Fibroblast of skin of abdomen (primary cell): Measurements from ENCODE around the gene TSNAXIP1.
A peak's percentile ranks its signal among the peaks of the same experiment; 100 is the strongest.
"Not testable (repeated sequence)": the region's sequence is repeated elsewhere in the genome, so short reads cannot be mapped to it uniquely, and the experiment has no call there.

Source experiments
- DNase-seq: peaks from one replicate; pipeline ENCODE4 v3.0.0-alpha.2; 2013

TSNAXIP1 gene

GRCh38 chr16:67783353-67783725 lies 23.4 kb upstream of the TSNAXIP1 start:
- no peak for DNase-seq

- DNase-seq: no peak
Observed at GRCh38 chr16:67786491-67786890, 20.2 kb upstream of the TSNAXIP1 start.

- DNase-seq: no peak
Observed at GRCh38 chr16:67790071-67790470, 16.6 kb upstream of the TSNAXIP1 start.

GRCh38 chr16:67796099-67796718 lies 10.5 kb upstream of the TSNAXIP1 start:
- no peak for DNase-seq

GRCh38 chr16:67800338-67800926 lies 6.3 kb upstream of the TSNAXIP1 start:
- DNase-seq: no peak

GRCh38 chr16:67801241-67801640 lies 5.4 kb upstream of the TSNAXIP1 start:
- DNase-seq: no peak

- no peak for DNase-seq
Observed at GRCh38 chr16:67801883-67802282, 4.8 kb upstream of the TSNAXIP1 start.

- DNase-seq: no peak
Observed at GRCh38 chr16:67803894-67804293, 2.8 kb upstream of the TSNAXIP1 start.

- DNase-seq: no peak
Observed at GRCh38 chr16:67804853-67805542, 1.7 kb upstream of the TSNAXIP1 start.

- no peak for DNase-seq
Observed at GRCh38 chr16:67805718-67806427, 816 bp upstream of the TSNAXIP1 start.

- no peak for DNase-seq
Observed at GRCh38 chr16:67807148-67807682, 526 bp downstream of the TSNAXIP1 start.

- no peak for DNase-seq
Observed at GRCh38 chr16:67811899-67812298, 5.2 kb downstream of the TSNAXIP1 start.

- no peak for DNase-seq
Observed at GRCh38 chr16:67814567-67814966, 7.9 kb downstream of the TSNAXIP1 start.

- DNase-seq: no peak
Observed at GRCh38 chr16:67820608-67821259, 14.0 kb downstream of the TSNAXIP1 start.

- DNase-seq: peak; percentile 23
Observed at GRCh38 chr16:67822511-67822910, 15.8 kb downstream of the TSNAXIP1 start.

GRCh38 chr16:67825119-67825518 lies 18.4 kb downstream of the TSNAXIP1 start:
- no peak for DNase-seq

- DNase-seq: no peak
Observed at GRCh38 chr16:67825906-67826305, 19.2 kb downstream of the TSNAXIP1 start.

GRCh38 chr16:67828651-67829050 lies 22.0 kb downstream of the TSNAXIP1 start:
- no peak for DNase-seq

- DNase-seq: peak; percentile 61
Observed at GRCh38 chr16:67833030-67833414, 26.3 kb downstream of the TSNAXIP1 start.

- peak; percentile 87 for DNase-seq
Observed at GRCh38 chr16:67833415-67834241, 26.9 kb downstream of the TSNAXIP1 start.

- DNase-seq: no peak
Observed at GRCh38 chr16:67834242-67834614, 27.5 kb downstream of the TSNAXIP1 start.

- not testable (repeated sequence) for DNase-seq
Observed at GRCh38 chr16:67837190-67837589, 30.5 kb downstream of the TSNAXIP1 start.
